NB4 (cell line): Measurements from ENCODE around the gene TMEM45A.

Experiments used
- TF ChIP-seq, protein P1 (sequence below): IDR thresholded peaks from one replicate; pipeline ENCODE4 v1.5.1; 2012; ENCODE audit warnings: low read depth, low read length
- TF ChIP-seq, protein P2 (sequence below): IDR thresholded peaks from 2 replicates; pipeline ENCODE4 v1.6.1; 2011; ENCODE audit warnings: low read depth, low read length

DNA sequence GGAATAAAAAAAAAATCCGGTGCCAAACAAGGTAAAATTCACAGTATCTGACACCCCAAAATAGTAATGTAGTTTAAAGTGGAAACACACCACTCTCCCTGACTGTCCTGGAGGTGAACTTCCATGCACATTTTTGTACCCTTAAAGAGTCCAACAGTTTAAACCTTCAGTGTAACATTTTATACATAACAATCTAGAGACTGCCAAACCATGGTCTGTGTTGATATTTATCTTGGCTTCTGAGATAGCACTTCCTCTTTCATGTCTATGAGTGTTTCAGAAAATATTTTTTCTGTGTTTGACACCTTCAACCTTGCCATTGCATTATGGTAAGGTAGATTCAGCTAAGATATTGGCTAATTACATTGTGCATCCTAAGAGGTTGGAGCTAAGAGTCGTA is 13.9 kb downstream of the TMEM45A start:
- TF ChIP-seq, protein P1, sequence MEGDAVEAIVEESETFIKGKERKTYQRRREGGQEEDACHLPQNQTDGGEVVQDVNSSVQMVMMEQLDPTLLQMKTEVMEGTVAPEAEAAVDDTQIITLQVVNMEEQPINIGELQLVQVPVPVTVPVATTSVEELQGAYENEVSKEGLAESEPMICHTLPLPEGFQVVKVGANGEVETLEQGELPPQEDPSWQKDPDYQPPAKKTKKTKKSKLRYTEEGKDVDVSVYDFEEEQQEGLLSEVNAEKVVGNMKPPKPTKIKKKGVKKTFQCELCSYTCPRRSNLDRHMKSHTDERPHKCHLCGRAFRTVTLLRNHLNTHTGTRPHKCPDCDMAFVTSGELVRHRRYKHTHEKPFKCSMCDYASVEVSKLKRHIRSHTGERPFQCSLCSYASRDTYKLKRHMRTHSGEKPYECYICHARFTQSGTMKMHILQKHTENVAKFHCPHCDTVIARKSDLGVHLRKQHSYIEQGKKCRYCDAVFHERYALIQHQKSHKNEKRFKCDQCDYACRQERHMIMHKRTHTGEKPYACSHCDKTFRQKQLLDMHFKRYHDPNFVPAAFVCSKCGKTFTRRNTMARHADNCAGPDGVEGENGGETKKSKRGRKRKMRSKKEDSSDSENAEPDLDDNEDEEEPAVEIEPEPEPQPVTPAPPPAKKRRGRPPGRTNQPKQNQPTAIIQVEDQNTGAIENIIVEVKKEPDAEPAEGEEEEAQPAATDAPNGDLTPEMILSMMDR = no peak
- TF ChIP-seq, protein P2, sequence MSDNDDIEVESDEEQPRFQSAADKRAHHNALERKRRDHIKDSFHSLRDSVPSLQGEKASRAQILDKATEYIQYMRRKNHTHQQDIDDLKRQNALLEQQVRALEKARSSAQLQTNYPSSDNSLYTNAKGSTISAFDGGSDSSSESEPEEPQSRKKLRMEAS = no peak
